Right atrium auricular region (tissue), 2 donors: ENCODE data around the gene CD3D. TPM values are rescaled to one million over a fixed set of nuclear protein-coding genes. Genes with fewer than 3 reads are reported as not detected.

ENCODE experiments used
- DNase-seq: peaks from one replicate; pipeline ENCODE4 v3.0.0-alpha.2; 2019; ENCODE audit warnings: low spot score
- H3K27ac ChIP-seq, 2 donors: fragments of 200-600 bp; sonication (generic); 1 replicate in 1 of 2; 2 replicates in 1 of 2; pipeline ENCODE4 v1.5.1; 2016 to 2019
- H3K27me3 ChIP-seq, 2 donors: fragments of 200-600 bp; sonication (generic); one replicate each; pipeline versions ENCODE4 v1.5.1 to v1.6.0; 2017 to 2019
- H3K36me3 ChIP-seq: fragments of 200-600 bp; sonication (generic); one replicate; pipeline ENCODE4 v1.5.1; 2016
- H3K4me1 ChIP-seq, 2 donors: fragments of 200-600 bp; sonication (generic); one replicate each; pipeline versions ENCODE4 v1.5.1 to v1.6.0; 2017 to 2019
- H3K4me3 ChIP-seq, 2 donors: fragments of 200-600 bp; sonication (generic); 1 replicate in 1 of 2; 2 replicates in 1 of 2; pipeline ENCODE4 v1.5.1; 2017 to 2019; ENCODE audit warnings: mild to moderate bottlenecking in 1 of 2, moderate library complexity in 1 of 2
- H3K9me3 ChIP-seq, 2 donors: fragments of 200-600 bp; sonication (generic); one replicate each; pipeline ENCODE4 v1.5.1; 2019
- total RNA-seq, 2 donors: library from RNA; depleted of rRNA; stranded (reverse); fragments of >200 nt; gene quantifications; one replicate each; pipeline ENCODE4 v1.1.0, GENCODE V29; 2016
- TF ChIP-seq, protein P1 (sequence below), 2 donors: fragments of 200-600 bp; sonication (generic); IDR thresholded peaks; one replicate each; pipeline ENCODE4 v1.5.1; 2019; ENCODE audit warnings: antibody characterized with exemption in 2 of 2

The CD3D gene
- total RNA-seq, 2 donors from 2014 or later = 1.5 TPM; not detected in 1

DNA sequence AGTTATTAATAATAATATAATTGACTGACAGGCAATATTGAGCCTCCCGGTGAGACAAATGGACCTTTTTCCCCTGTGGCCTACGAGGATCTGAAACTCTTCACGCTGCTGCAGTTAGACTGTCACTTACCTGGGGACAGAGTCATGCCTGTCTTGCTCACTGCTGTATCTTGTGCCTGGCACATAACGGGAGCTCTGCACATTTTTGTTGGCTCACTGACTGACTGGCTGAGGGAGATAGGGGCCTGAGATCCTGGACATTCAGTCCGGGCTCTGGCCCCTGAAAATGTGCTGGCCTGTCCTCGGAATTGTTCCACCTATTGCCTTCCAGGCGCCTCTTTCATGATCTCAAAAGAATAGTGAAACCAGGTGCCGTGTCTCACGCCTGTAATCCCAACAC is 743 bp upstream of the CD3D start:
- H3K36me3 ChIP-seq = no peaks in the 10 kb centered on the region
- TF ChIP-seq, protein P1, sequence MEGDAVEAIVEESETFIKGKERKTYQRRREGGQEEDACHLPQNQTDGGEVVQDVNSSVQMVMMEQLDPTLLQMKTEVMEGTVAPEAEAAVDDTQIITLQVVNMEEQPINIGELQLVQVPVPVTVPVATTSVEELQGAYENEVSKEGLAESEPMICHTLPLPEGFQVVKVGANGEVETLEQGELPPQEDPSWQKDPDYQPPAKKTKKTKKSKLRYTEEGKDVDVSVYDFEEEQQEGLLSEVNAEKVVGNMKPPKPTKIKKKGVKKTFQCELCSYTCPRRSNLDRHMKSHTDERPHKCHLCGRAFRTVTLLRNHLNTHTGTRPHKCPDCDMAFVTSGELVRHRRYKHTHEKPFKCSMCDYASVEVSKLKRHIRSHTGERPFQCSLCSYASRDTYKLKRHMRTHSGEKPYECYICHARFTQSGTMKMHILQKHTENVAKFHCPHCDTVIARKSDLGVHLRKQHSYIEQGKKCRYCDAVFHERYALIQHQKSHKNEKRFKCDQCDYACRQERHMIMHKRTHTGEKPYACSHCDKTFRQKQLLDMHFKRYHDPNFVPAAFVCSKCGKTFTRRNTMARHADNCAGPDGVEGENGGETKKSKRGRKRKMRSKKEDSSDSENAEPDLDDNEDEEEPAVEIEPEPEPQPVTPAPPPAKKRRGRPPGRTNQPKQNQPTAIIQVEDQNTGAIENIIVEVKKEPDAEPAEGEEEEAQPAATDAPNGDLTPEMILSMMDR (IDR thresholded peaks at IDR 0.05) = no peak
- H3K4me3 ChIP-seq = no peak overlapping the region
- no peaks in the 10 kb centered on the region for H3K27me3 ChIP-seq
- no peaks in the 10 kb centered on the region for H3K4me1 ChIP-seq
- H3K27ac ChIP-seq = no peak overlapping the region
- H3K9me3 ChIP-seq = no peaks in the 10 kb centered on the region
- DNase-seq = no peak

GRCh38 chr11:118341815-118342489 is 553 bp downstream of the CD3D start:
- Histone ChIP-seq H3K4me3 (no peak overlapping the region), H3K36me3 (no peaks in the 10 kb centered on the region), H3K27ac (no peak overlapping the region), H3K9me3 (no peaks in the 10 kb centered on the region), H3K4me1 (no peaks in the 10 kb centered on the region), H3K27me3 (no peaks in the 10 kb centered on the region)
- TF ChIP-seq, protein P1 (IDR thresholded peaks at IDR 0.05) = no peak
- no peak for DNase-seq

GRCh38 chr11:118341261-118341660 is 1.2 kb downstream of the CD3D start:
- no peak overlapping the region for H3K4me3 ChIP-seq
- no peaks in the 10 kb centered on the region for H3K9me3 ChIP-seq
- H3K4me1 ChIP-seq = no peaks in the 10 kb centered on the region
- no peaks in the 10 kb centered on the region for H3K36me3 ChIP-seq
- H3K27ac ChIP-seq = no peak overlapping the region
- no peak for DNase-seq
- TF ChIP-seq, protein P1 (IDR thresholded peaks at IDR 0.05) = no peak
- H3K27me3 ChIP-seq = no peaks in the 10 kb centered on the region

GRCh38 chr11:118340449-118340848 is 2.1 kb downstream of the CD3D start:
- Histone ChIP-seq H3K9me3 (no peaks in the 10 kb centered on the region), H3K27ac (no peak overlapping the region), H3K4me1 (no peaks in the 10 kb centered on the region), H3K36me3 (no peaks in the 10 kb centered on the region), H3K27me3 (no peaks in the 10 kb centered on the region), H3K4me3 (no peak overlapping the region)
- DNase-seq = no peak
- TF ChIP-seq, protein P1 (IDR thresholded peaks at IDR 0.05) = no peak

- Histone ChIP-seq H3K36me3 (no peaks in the 10 kb centered on the region), H3K27ac (no peak overlapping the region), H3K4me3 (no peak overlapping the region), H3K9me3 (no peaks in the 10 kb centered on the region), H3K27me3 (no peaks in the 10 kb centered on the region), H3K4me1 (no peaks in the 10 kb centered on the region)
- DNase-seq = no peak
- TF ChIP-seq, protein P1 (IDR thresholded peaks at IDR 0.05) = no peak
Observed at GRCh38 chr11:118339281-118339961, 3.1 kb downstream of the CD3D start.
